Measurements from ENCODE around the gene ONECUT3.

- TF ChIP-seq ATF7 (IDR thresholded peaks at IDR 0.05; ENCODE audit: low read depth) (no peak), FOS (IDR thresholded peaks at IDR 0.05; ENCODE audit: borderline replicate concordance, extremely low read depth, insufficient read length) (no peak), CHD1 (IDR thresholded peaks at IDR 0.05; ENCODE audit: low read depth, low read length) (no peak), NFYB (IDR thresholded peaks at IDR 0.05; ENCODE audit: insufficient read depth, low read depth, low read length) (no peak), PKNOX1 (IDR thresholded peaks at IDR 0.05) (no peak), ZBTB33 (IDR thresholded peaks at IDR 0.05) (no peak), TBL1XR1 (IDR thresholded peaks at IDR 0.05; ENCODE audit: low read depth, low read length) (no peak), CTCF (IDR thresholded peaks at IDR 0.05 in 2 of 3, conservative IDR thresholded peaks at IDR 0.05 in 1 of 3; ENCODE audit: control insufficient read depth in 2 of 3, extremely low read depth in 1 of 3, insufficient read depth in 1 of 3, low read depth in 3 of 3, low read length in 3 of 3) (no peak), ATF2 (IDR thresholded peaks at IDR 0.05; ENCODE audit: low read length) (no peak)
Measured at GRCh38 chr19:1824252-1824622, 70.9 kb downstream of the ONECUT3 start.
